Measurements from ENCODE around the gene MAML3.
A peak's percentile ranks its signal among the peaks of the same experiment; 100 is the strongest.

MAML3 gene

GRCh38 chr4:140154572-140154891 lies 548 bp upstream of the MAML3 start:
- Histone ChIP-seq H3K36me3 (ENCODE audit: control insufficient read depth in 1 of 2, insufficient read depth in 2 of 2, low read length in 2 of 2) (no peaks in the 10 kb centered on the region), H3K27ac (ENCODE audit: low read length) (peak overlapping the region; percentile 85), H3K27me3 (ENCODE audit: low read depth, low read length) (no peaks in the 10 kb centered on the region), H3K4me3 (ENCODE audit: low read depth in 1 of 2, low read length in 2 of 2) (peak overlapping the region; percentile 64 to 70), H3K4me1 (ENCODE audit: control insufficient read depth in 1 of 2, insufficient read depth in 2 of 2, low read length in 2 of 2) (peaks cover 8% of the 10 kb centered on the region in 2 donors), H3K9me3 (ENCODE audit: control insufficient read depth in 1 of 2, low read length in 2 of 2) (no peaks in the 10 kb centered on the region)

GRCh38 chr4:140153419-140153717 lies 616 bp downstream of the MAML3 start:
- no peaks in the 10 kb centered on the region for H3K27me3 ChIP-seq (ENCODE audit: low read depth, low read length)
- no peaks in the 10 kb centered on the region for H3K36me3 ChIP-seq (ENCODE audit: control insufficient read depth in 1 of 2, insufficient read depth in 2 of 2, low read length in 2 of 2)
- peak overlapping the region; percentile 93 for H3K27ac ChIP-seq (ENCODE audit: low read length)
- peaks cover 3 to 6% of the 10 kb centered on the region in 2 donors for H3K4me1 ChIP-seq (ENCODE audit: control insufficient read depth in 1 of 2, insufficient read depth in 2 of 2, low read length in 2 of 2)
- no peaks in the 10 kb centered on the region for H3K9me3 ChIP-seq (ENCODE audit: control insufficient read depth in 1 of 2, low read length in 2 of 2)
- peak overlapping the region; percentile 70 to 92 for H3K4me3 ChIP-seq (ENCODE audit: low read depth in 1 of 2, low read length in 2 of 2)

- H3K4me1 ChIP-seq (ENCODE audit: control insufficient read depth in 1 of 2, insufficient read depth in 2 of 2, low read length in 2 of 2) = peaks cover 0 to 1% of the 10 kb centered on the region in 2 donors
- H3K27ac ChIP-seq (ENCODE audit: low read length) = peak overlapping the region; percentile 93
- no peaks in the 10 kb centered on the region for H3K9me3 ChIP-seq (ENCODE audit: control insufficient read depth in 1 of 2, low read length in 2 of 2)
- H3K4me3 ChIP-seq (ENCODE audit: low read depth in 1 of 2, low read length in 2 of 2) = peak overlapping the region; percentile 70 to 92
- no peaks in the 10 kb centered on the region for H3K36me3 ChIP-seq (ENCODE audit: control insufficient read depth in 1 of 2, insufficient read depth in 2 of 2, low read length in 2 of 2)
- H3K27me3 ChIP-seq (ENCODE audit: low read depth, low read length) = no peaks in the 10 kb centered on the region
Observed at GRCh38 chr4:140152751-140153418, 1.1 kb downstream of the MAML3 start.

- H3K4me1 ChIP-seq (ENCODE audit: control insufficient read depth in 1 of 2, insufficient read depth in 2 of 2, low read length in 2 of 2) = no peaks in the 10 kb centered on the region
- H3K9me3 ChIP-seq (ENCODE audit: control insufficient read depth in 1 of 2, low read length in 2 of 2) = no peaks in the 10 kb centered on the region
- H3K27me3 ChIP-seq (ENCODE audit: low read depth, low read length) = no peaks in the 10 kb centered on the region
- peak overlapping the region; percentile 70 to 92 for H3K4me3 ChIP-seq (ENCODE audit: low read depth in 1 of 2, low read length in 2 of 2)
- peak overlapping the region; percentile 93 for H3K27ac ChIP-seq (ENCODE audit: low read length)
- no peaks in the 10 kb centered on the region for H3K36me3 ChIP-seq (ENCODE audit: control insufficient read depth in 1 of 2, insufficient read depth in 2 of 2, low read length in 2 of 2)
Observed at GRCh38 chr4:140152013-140152703, 1.8 kb downstream of the MAML3 start.

GRCh38 chr4:140151699-140152012 lies 2.3 kb downstream of the MAML3 start:
- H3K36me3 ChIP-seq (ENCODE audit: control insufficient read depth in 1 of 2, insufficient read depth in 2 of 2, low read length in 2 of 2) = no peaks in the 10 kb centered on the region
- H3K27me3 ChIP-seq (ENCODE audit: low read depth, low read length) = no peaks in the 10 kb centered on the region
- H3K4me1 ChIP-seq (ENCODE audit: control insufficient read depth in 1 of 2, insufficient read depth in 2 of 2, low read length in 2 of 2) = no peaks in the 10 kb centered on the region
- H3K27ac ChIP-seq (ENCODE audit: low read length) = peak overlapping the region; percentile 93
- no peaks in the 10 kb centered on the region for H3K9me3 ChIP-seq (ENCODE audit: control insufficient read depth in 1 of 2, low read length in 2 of 2)
- H3K4me3 ChIP-seq (ENCODE audit: low read depth in 1 of 2, low read length in 2 of 2) = peak overlapping the region; percentile 70 to 92

- no peaks in the 10 kb centered on the region for H3K4me1 ChIP-seq (ENCODE audit: control insufficient read depth in 1 of 2, insufficient read depth in 2 of 2, low read length in 2 of 2)
- H3K36me3 ChIP-seq (ENCODE audit: control insufficient read depth in 1 of 2, insufficient read depth in 2 of 2, low read length in 2 of 2) = no peaks in the 10 kb centered on the region
- H3K9me3 ChIP-seq (ENCODE audit: control insufficient read depth in 1 of 2, low read length in 2 of 2) = no peaks in the 10 kb centered on the region
- H3K27ac ChIP-seq (ENCODE audit: low read length) = peak overlapping the region; percentile 93
- H3K27me3 ChIP-seq (ENCODE audit: low read depth, low read length) = no peaks in the 10 kb centered on the region
- peak overlapping the region; percentile 70 to 92 for H3K4me3 ChIP-seq (ENCODE audit: low read depth in 1 of 2, low read length in 2 of 2)
Observed at GRCh38 chr4:140150886-140151698, 2.9 kb downstream of the MAML3 start.

- Histone ChIP-seq H3K27ac (ENCODE audit: low read length) (peak overlapping the region; percentile 93), H3K4me3 (ENCODE audit: low read depth in 1 of 2, low read length in 2 of 2) (peak overlapping the region; percentile 70 to 92), H3K4me1 (ENCODE audit: control insufficient read depth in 1 of 2, insufficient read depth in 2 of 2, low read length in 2 of 2) (no peaks in the 10 kb centered on the region), H3K36me3 (ENCODE audit: control insufficient read depth in 1 of 2, insufficient read depth in 2 of 2, low read length in 2 of 2) (no peaks in the 10 kb centered on the region), H3K27me3 (ENCODE audit: low read depth, low read length) (no peaks in the 10 kb centered on the region), H3K9me3 (ENCODE audit: control insufficient read depth in 1 of 2, low read length in 2 of 2) (no peaks in the 10 kb centered on the region)
Observed at GRCh38 chr4:140150636-140150885, 3.4 kb downstream of the MAML3 start.

- Histone ChIP-seq H3K4me1 (ENCODE audit: control insufficient read depth in 1 of 2, insufficient read depth in 2 of 2, low read length in 2 of 2) (no peaks in the 10 kb centered on the region), H3K27ac (ENCODE audit: low read length) (peak overlapping the region; percentile 93), H3K4me3 (ENCODE audit: low read depth in 1 of 2, low read length in 2 of 2) (peak overlapping the region; percentile 70 to 92), H3K27me3 (ENCODE audit: low read depth, low read length) (no peaks in the 10 kb centered on the region), H3K36me3 (ENCODE audit: control insufficient read depth in 1 of 2, insufficient read depth in 2 of 2, low read length in 2 of 2) (no peaks in the 10 kb centered on the region), H3K9me3 (ENCODE audit: control insufficient read depth in 1 of 2, low read length in 2 of 2) (no peaks in the 10 kb centered on the region)
Observed at GRCh38 chr4:140149846-140150635, 3.9 kb downstream of the MAML3 start.

GRCh38 chr4:140144050-140144449 lies 9.9 kb downstream of the MAML3 start:
- Histone ChIP-seq H3K9me3 (ENCODE audit: control insufficient read depth in 1 of 2, low read length in 2 of 2) (no peaks in the 10 kb centered on the region), H3K36me3 (ENCODE audit: control insufficient read depth in 1 of 2, insufficient read depth in 2 of 2, low read length in 2 of 2) (no peaks in the 10 kb centered on the region), H3K4me1 (ENCODE audit: control insufficient read depth in 1 of 2, insufficient read depth in 2 of 2, low read length in 2 of 2) (no peaks in the 10 kb centered on the region), H3K27me3 (ENCODE audit: low read depth, low read length) (no peaks in the 10 kb centered on the region), H3K27ac (ENCODE audit: low read length) (no peak overlapping the region), H3K4me3 (ENCODE audit: low read depth in 1 of 2, low read length in 2 of 2) (no peak overlapping the region)

GRCh38 chr4:140141210-140141835 lies 12.7 kb downstream of the MAML3 start:
- Histone ChIP-seq H3K27ac (ENCODE audit: low read length) (no peak overlapping the region), H3K4me3 (ENCODE audit: low read depth in 1 of 2, low read length in 2 of 2) (no peak overlapping the region), H3K36me3 (ENCODE audit: control insufficient read depth in 1 of 2, insufficient read depth in 2 of 2, low read length in 2 of 2) (no peaks in the 10 kb centered on the region), H3K27me3 (ENCODE audit: low read depth, low read length) (no peaks in the 10 kb centered on the region), H3K4me1 (ENCODE audit: control insufficient read depth in 1 of 2, insufficient read depth in 2 of 2, low read length in 2 of 2) (no peaks in the 10 kb centered on the region), H3K9me3 (ENCODE audit: control insufficient read depth in 1 of 2, low read length in 2 of 2) (no peaks in the 10 kb centered on the region)

GRCh38 chr4:140140566-140140965 lies 13.4 kb downstream of the MAML3 start:
- H3K27ac ChIP-seq (ENCODE audit: low read length) = no peak overlapping the region
- H3K4me1 ChIP-seq (ENCODE audit: control insufficient read depth in 1 of 2, insufficient read depth in 2 of 2, low read length in 2 of 2) = peaks cover 0 to 4% of the 10 kb centered on the region in 2 donors
- no peaks in the 10 kb centered on the region for H3K36me3 ChIP-seq (ENCODE audit: control insufficient read depth in 1 of 2, insufficient read depth in 2 of 2, low read length in 2 of 2)
- no peaks in the 10 kb centered on the region for H3K27me3 ChIP-seq (ENCODE audit: low read depth, low read length)
- H3K4me3 ChIP-seq (ENCODE audit: low read depth in 1 of 2, low read length in 2 of 2) = no peak overlapping the region
- H3K9me3 ChIP-seq (ENCODE audit: control insufficient read depth in 1 of 2, low read length in 2 of 2) = no peaks in the 10 kb centered on the region
